CD4-positive, alpha-beta T cell (primary cell): ENCODE results near the gene ERMARD. TPM values are rescaled to one million over a fixed set of nuclear protein-coding genes. Genes with fewer than 3 reads are reported as not detected.
A peak's percentile ranks its signal among the peaks of the same experiment; 100 is the strongest.

Experiments
- ATAC-seq: fragments of 200-7000 bp; cut with Tn5 transposase; one replicate; pipeline ENCODE4 v1.10.0; 2022; ENCODE audit warnings: mild to moderate bottlenecking; ENCODE audit not compliant: poor library complexity
- CTCF ChIA-PET: fragments of 350-600 bp; sonication (Branson Sonifier 250); formaldehyde crosslinking; loops from one replicate; lab custom pipeline; 2021; ENCODE audit warnings: antibody characterized with exemption, inconsistent platforms; lab: Charles Lee
- POLR2A ChIA-PET: fragments of 350-600 bp; sonication (Branson Sonifier 250); formaldehyde crosslinking; loops from one replicate; lab custom pipeline; 2021; ENCODE audit warnings: antibody characterized with exemption, inconsistent platforms; lab: Charles Lee
- DNase-seq, 14 experiments: peaks; one replicate each; pipeline ENCODE4 v3.0.0-alpha.2; 2013 to 2020; ENCODE audit warnings: mixed read lengths in 2 of 14
- H3K27ac ChIP-seq, 2 donors: one replicate each; pipeline versions ENCODE4 v1.5.1 to v1.7.0; 2013; ENCODE audit warnings: low read length in 2 of 2, low read depth in 1 of 2, mild to moderate bottlenecking in 1 of 2
- H3K27me3 ChIP-seq, 2 experiments: 1 replicate in 1 of 2; 2 replicates in 1 of 2; pipeline versions ENCODE4 v1.6.1 to v1.7.0; 2013; ENCODE audit warnings: low read length in 2 of 2, control low read depth in 1 of 2, mild to moderate bottlenecking in 1 of 2, moderate library complexity in 1 of 2; ENCODE audit not compliant: insufficient read depth in 2 of 2, control insufficient read depth in 1 of 2
- H3K36me3 ChIP-seq: one replicate; pipeline ENCODE4 v1.6.1; 2013; ENCODE audit warnings: low read length, control low read depth; ENCODE audit not compliant: insufficient read depth
- H3K4me1 ChIP-seq: one replicate; pipeline ENCODE4 v1.6.1; 2013; ENCODE audit warnings: low read length, control low read depth; ENCODE audit not compliant: insufficient read depth
- H3K4me3 ChIP-seq: one replicate; pipeline ENCODE4 v1.5.1; 2013; ENCODE audit warnings: mild to moderate bottlenecking, low read length, moderate library complexity
- H3K9me3 ChIP-seq, 2 experiments: 1 replicate in 1 of 2; 2 replicates in 1 of 2; pipeline versions ENCODE4 v1.6.1 to v1.7.0; 2013; ENCODE audit warnings: low read length in 2 of 2, mild to moderate bottlenecking in 2 of 2, control low read depth in 1 of 2, moderate library complexity in 1 of 2; ENCODE audit not compliant: control insufficient read depth in 1 of 2, insufficient read depth in 1 of 2
- H3K27ac Mint-ChIP-seq: one replicate; pipeline ENCODE4 v1.8.0; 2020; ENCODE audit warnings: mixed read lengths
- H3K27me3 Mint-ChIP-seq: one replicate; pipeline ENCODE4 v1.8.0; 2021; ENCODE audit warnings: mixed read lengths
- H3K36me3 Mint-ChIP-seq: one replicate; pipeline ENCODE4 v1.8.0; 2021; ENCODE audit warnings: low read depth, mixed read lengths
- H3K4me1 Mint-ChIP-seq: one replicate; pipeline ENCODE4 v1.8.0; 2021; ENCODE audit warnings: low read depth, mixed read lengths
- H3K4me3 Mint-ChIP-seq: one replicate; pipeline ENCODE4 v1.8.0; 2020; ENCODE audit warnings: mild to moderate bottlenecking, mixed read lengths
- H3K9me3 Mint-ChIP-seq: one replicate; pipeline ENCODE4 v1.8.0; 2020; ENCODE audit warnings: mixed read lengths
- intact Hi-C, 2 experiments: fragments of 100-400 bp; cut with DNase I in 1 of 2; cut with micrococcal nuclease in 1 of 2; formaldehyde crosslinking; loops; one replicate each; pipeline versions ENCODE4 v1.15.1 to v1.9.0; 2023 to 2025; cut with DNase I, micrococcal nuclease
- total RNA-seq, 174 experiments: library from RNA in 2 of 174; stranded (reverse) in 2 of 174; gene quantifications; one replicate each; pipeline ENCODE4 v1.2.3 and lab custom pipeline; 2021 to 2026
- TF ChIP-seq, protein P1 (sequence below): fragments of 200-600 bp; IDR thresholded peaks from one replicate; pipeline ENCODE4 v1.8.0; 2022; ENCODE audit warnings: antibody characterized with exemption, mild to moderate bottlenecking

Gene ERMARD
- total RNA-seq, 2 experiments from 2014 or later = 24.2 to 26.2 TPM

DNA sequence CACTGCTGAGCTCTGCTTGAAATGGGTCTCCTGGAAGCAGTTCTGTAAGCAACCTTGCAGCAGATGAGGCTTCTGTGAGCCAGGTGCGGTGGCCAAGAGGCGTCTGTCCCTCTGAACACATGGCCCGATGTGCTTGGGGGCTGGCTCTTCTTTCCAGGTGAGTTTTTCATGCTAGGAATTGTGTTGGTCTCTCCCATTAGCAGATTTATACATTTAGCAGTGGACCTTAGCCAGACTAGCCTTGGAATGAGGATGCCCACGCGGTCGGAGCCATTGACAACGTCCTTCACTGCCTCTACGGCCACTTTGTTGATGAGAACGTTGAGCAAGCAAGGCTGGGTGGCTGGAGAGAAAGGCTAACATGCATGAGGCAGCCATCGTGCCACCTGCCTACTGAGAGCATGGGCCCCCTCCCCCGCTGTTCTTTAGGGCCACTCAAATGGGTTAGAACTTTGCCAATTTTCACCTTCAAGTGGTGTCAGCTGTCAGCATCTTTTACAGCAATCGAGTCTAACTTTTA is 33.5 kb downstream of the ERMARD start:
- Mint-ChIP-seq H3K27me3 (no peaks in the 10 kb centered on the region), H3K4me1 (peaks cover 3% of the 10 kb centered on the region), H3K9me3 (no peaks in the 10 kb centered on the region), H3K27ac (no peak overlapping the region), H3K36me3 (peaks cover 33% of the 10 kb centered on the region), H3K4me3 (no peak overlapping the region)
- Histone ChIP-seq H3K9me3 (peaks cover 0 to 5% of the 10 kb centered on the region in 2 experiments), H3K4me1 (peaks cover 6% of the 10 kb centered on the region), H3K27me3 (no peaks in the 10 kb centered on the region), H3K36me3 (peaks cover 8% of the 10 kb centered on the region), H3K27ac (no peak overlapping the region), H3K4me3 (no peak overlapping the region)
- POLR2A ChIA-PET = no interaction called here
- DNase-seq = no peak
- TF ChIP-seq, protein P1, sequence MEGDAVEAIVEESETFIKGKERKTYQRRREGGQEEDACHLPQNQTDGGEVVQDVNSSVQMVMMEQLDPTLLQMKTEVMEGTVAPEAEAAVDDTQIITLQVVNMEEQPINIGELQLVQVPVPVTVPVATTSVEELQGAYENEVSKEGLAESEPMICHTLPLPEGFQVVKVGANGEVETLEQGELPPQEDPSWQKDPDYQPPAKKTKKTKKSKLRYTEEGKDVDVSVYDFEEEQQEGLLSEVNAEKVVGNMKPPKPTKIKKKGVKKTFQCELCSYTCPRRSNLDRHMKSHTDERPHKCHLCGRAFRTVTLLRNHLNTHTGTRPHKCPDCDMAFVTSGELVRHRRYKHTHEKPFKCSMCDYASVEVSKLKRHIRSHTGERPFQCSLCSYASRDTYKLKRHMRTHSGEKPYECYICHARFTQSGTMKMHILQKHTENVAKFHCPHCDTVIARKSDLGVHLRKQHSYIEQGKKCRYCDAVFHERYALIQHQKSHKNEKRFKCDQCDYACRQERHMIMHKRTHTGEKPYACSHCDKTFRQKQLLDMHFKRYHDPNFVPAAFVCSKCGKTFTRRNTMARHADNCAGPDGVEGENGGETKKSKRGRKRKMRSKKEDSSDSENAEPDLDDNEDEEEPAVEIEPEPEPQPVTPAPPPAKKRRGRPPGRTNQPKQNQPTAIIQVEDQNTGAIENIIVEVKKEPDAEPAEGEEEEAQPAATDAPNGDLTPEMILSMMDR = no peak
- no peak for ATAC-seq
- intact Hi-C loops = no loop called here
- CTCF ChIA-PET = no interaction called here

DNA sequence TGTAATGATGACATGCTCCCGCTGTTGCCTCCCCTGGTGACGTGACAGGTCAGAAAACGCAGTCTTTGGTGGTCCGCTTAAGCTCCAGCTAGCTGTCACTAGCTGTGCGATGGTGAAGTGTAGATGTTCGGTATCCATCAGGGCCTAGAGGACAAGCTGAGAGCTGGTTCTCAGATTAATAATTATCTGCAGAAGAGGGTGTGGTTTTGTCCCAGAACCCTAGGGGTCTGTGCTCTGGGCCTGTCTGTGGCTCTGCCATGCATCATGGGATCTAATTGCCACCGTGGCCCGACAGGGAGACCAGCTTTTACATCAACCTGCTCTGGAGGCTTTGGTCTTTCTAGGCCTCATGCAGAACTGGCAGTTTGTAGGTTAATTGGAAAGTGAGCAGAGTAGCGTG is 34.1 kb downstream of the ERMARD start:
- Histone ChIP-seq H3K4me1 (peaks cover 13% of the 10 kb centered on the region), H3K4me3 (no peak overlapping the region), H3K27ac (no peak overlapping the region), H3K9me3 (peaks cover 0 to 5% of the 10 kb centered on the region in 2 experiments), H3K36me3 (peaks cover 7% of the 10 kb centered on the region), H3K27me3 (no peaks in the 10 kb centered on the region)
- no peak for ATAC-seq
- H3K27me3 Mint-ChIP-seq = peaks cover 5% of the 10 kb centered on the region
- H3K36me3 Mint-ChIP-seq = peaks cover 26% of the 10 kb centered on the region
- peaks cover 10% of the 10 kb centered on the region for H3K4me1 Mint-ChIP-seq
- ChIA-PET POLR2A (no interaction called here), CTCF (no interaction called here)
- no peak overlapping the region for H3K4me3 Mint-ChIP-seq
- intact Hi-C loops = no loop called here
- H3K27ac Mint-ChIP-seq = no peak overlapping the region
- no peaks in the 10 kb centered on the region for H3K9me3 Mint-ChIP-seq
- TF ChIP-seq, protein P1 = no peak
- DNase-seq = peak in 1 of 14 experiments; percentile 2

DNA sequence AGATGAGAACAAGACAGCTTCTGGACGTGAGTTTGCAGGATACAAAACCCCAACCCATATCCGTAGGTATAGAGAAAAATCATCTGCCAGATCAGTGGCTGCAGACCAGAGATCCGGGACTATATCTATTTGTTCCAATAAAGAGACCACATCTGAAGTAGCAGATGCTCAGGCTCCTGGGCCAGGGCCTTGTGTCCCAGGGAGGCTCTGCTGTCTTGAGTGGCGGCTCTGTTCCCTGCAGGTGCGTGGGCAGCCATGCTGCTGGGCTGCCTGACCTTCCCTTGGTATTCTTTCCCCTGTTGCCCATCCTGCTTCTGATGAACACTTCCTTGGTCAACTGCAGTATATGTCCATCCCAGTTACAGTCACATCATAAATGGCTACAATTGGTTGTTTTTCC is 34.9 kb downstream of the ERMARD start:
- H3K9me3 Mint-ChIP-seq = no peaks in the 10 kb centered on the region
- CTCF ChIA-PET = no interaction called here
- DNase-seq = no peak

More for the DNA sequence above, 34.9 kb downstream of the ERMARD start:
- ATAC-seq = no peak
- Mint-ChIP-seq H3K36me3 (peaks cover 18% of the 10 kb centered on the region), H3K27ac (no peak overlapping the region), H3K4me1 (peaks cover 17% of the 10 kb centered on the region), H3K4me3 (no peak overlapping the region), H3K27me3 (peaks cover 12% of the 10 kb centered on the region)
- peaks cover 0 to 5% of the 10 kb centered on the region in 2 experiments for H3K9me3 ChIP-seq
- H3K4me3 ChIP-seq = no peak overlapping the region
- POLR2A ChIA-PET = no interaction called here
- peaks cover 16% of the 10 kb centered on the region for H3K4me1 ChIP-seq
- TF ChIP-seq, protein P1 = no peak
- H3K27me3 ChIP-seq = no peaks in the 10 kb centered on the region
- H3K27ac ChIP-seq = no peak overlapping the region
- intact Hi-C loops = no loop called here
- H3K36me3 ChIP-seq = peaks cover under 1% of the 10 kb centered on the region
